ENCODE measurements around the gene TACC3.

DNA sequence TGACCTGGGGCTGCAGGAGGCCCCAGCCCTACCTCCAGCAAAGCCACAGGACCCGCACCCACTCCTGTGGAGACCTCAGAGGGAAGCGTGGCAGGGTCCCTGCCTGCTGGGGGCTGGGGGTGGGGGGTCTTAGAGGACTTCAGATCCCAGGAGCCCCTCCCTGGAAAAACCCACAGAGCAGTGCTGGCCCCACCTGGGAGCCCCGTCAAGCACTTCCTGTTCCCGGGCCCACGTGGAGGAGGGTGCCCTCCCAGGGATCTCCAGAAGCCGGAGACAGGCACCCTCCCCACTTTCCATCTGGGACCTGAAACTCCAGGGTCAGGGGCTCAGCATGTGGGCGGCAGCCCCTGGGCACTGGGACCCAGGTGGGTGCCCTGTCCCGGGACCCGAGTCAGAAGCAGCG is 32.0 kb downstream of the TACC3 start:
- TF ChIP-seq, protein P1, sequence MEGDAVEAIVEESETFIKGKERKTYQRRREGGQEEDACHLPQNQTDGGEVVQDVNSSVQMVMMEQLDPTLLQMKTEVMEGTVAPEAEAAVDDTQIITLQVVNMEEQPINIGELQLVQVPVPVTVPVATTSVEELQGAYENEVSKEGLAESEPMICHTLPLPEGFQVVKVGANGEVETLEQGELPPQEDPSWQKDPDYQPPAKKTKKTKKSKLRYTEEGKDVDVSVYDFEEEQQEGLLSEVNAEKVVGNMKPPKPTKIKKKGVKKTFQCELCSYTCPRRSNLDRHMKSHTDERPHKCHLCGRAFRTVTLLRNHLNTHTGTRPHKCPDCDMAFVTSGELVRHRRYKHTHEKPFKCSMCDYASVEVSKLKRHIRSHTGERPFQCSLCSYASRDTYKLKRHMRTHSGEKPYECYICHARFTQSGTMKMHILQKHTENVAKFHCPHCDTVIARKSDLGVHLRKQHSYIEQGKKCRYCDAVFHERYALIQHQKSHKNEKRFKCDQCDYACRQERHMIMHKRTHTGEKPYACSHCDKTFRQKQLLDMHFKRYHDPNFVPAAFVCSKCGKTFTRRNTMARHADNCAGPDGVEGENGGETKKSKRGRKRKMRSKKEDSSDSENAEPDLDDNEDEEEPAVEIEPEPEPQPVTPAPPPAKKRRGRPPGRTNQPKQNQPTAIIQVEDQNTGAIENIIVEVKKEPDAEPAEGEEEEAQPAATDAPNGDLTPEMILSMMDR (IDR thresholded peaks at IDR 0.05) = no peak
- TF ChIP-seq POLR2A (IDR thresholded peaks at IDR 0.05) = no peak

Data from adrenal gland (tissue), 5 donors.